Testis (tissue), 3 donors: ENCODE results near the gene NIPBL. TPM values are rescaled to one million over a fixed set of nuclear protein-coding genes. Genes with fewer than 3 reads are reported as not detected.

Source experiments
- DNase-seq: peaks from one replicate; pipeline ENCODE4 v3.0.0-alpha.2; 2019
- H3K27ac ChIP-seq, 2 donors: fragments of 200-600 bp; sonication (generic); one replicate each; pipeline ENCODE4 v1.5.1; 2019
- H3K27me3 ChIP-seq: fragments of 200-600 bp; sonication (generic); one replicate; pipeline ENCODE4 v1.5.1; 2019
- H3K36me3 ChIP-seq: fragments of 200-600 bp; sonication (generic); one replicate; pipeline ENCODE4 v1.5.1; 2017; ENCODE audit warnings: low read depth; ENCODE audit errors: missing control alignments
- H3K4me1 ChIP-seq: fragments of 200-600 bp; sonication (generic); one replicate; pipeline ENCODE4 v1.5.1; 2019
- H3K4me3 ChIP-seq, 2 donors: fragments of 200-600 bp; sonication (generic); one replicate each; pipeline ENCODE4 v1.5.1; 2017 to 2019
- H3K9me3 ChIP-seq: fragments of 200-600 bp; sonication (generic); one replicate; pipeline ENCODE4 v1.5.1; 2017
- CTCF ChIP-seq, 3 experiments: fragments of 450-650 bp in 2 of 3; fragments of 200-600 bp in 1 of 3; sonication (generic) in 1 of 3; IDR thresholded peaks; one replicate each; pipeline ENCODE4 v1.5.1; 2016 to 2019; ENCODE audit warnings: antibody characterized with exemption in 3 of 3, mild to moderate bottlenecking in 2 of 3, moderate library complexity in 1 of 3
- POLR2A ChIP-seq: fragments of 450-650 bp; IDR thresholded peaks from one replicate; pipeline ENCODE4 v1.6.1; 2017; ENCODE audit warnings: antibody characterized with exemption, mild to moderate bottlenecking, moderate library complexity
- WGBS, 2 donors: methylation state at CpG; one replicate each; pipeline ENCODE4 v1.1.5; 2018; 5-methylcytosine and 5-hydroxymethylcytosine counted together
- intact Hi-C: fragments of 100-400 bp; cut with DNase I; formaldehyde crosslinking; loops from one replicate; pipeline ENCODE4 v1.15.1; 2023; ENCODE audit warnings: low total_unique reads
- polyA plus RNA-seq: library from polyadenylated mRNA; stranded (reverse); fragments of 350-450 nt; fragmentation: Illumina TruSeq; extraction: RNeasy Lipid Tissue Mini Kit (QIAGEN cat#74804); gene quantifications from one replicate; pipeline ENCODE4 v1.2.3, GENCODE V29; 2014; ENCODE audit warnings: low read depth, low replicate concordance; ENCODE audit not compliant: insufficient read depth
- total RNA-seq, 2 donors: library from RNA; depleted of rRNA; stranded (reverse); fragments of >200 nt; gene quantifications; one replicate each; pipeline ENCODE4 v1.2.3, GENCODE V29; 2016

The NIPBL gene
- total and polyA plus RNA-seq, 3 donors from 2014 or later: 13.8 to 80.2 (median 76.6) TPM

DNA sequence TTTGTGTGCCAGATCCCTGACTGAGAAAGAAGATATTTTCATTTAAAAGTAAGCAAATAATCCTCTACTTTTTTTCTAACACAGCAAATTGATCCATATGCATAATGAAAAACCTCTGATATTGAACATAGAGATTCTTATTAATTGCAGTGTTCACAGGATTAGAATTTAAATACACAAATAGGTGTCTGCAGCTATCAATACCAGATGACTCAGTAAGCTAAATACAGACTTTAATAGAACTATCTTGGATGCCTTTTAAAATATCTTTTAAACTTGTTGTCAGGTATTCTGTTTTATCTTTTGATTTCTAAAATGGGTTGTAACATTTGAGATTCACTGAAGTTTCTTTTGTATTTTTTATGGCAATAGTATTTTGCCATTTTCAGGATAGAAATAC lies 43.1 kb downstream of the NIPBL start:
- Histone ChIP-seq H3K4me3 (no peak overlapping the region), H3K9me3 (no peaks in the 10 kb centered on the region), H3K36me3 (no peaks in the 10 kb centered on the region), H3K27me3 (no peaks in the 10 kb centered on the region), H3K4me1 (peaks cover 5% of the 10 kb centered on the region), H3K27ac (no peak overlapping the region)
- DNase-seq: no peak
- intact Hi-C loops: no loop called here
- TF ChIP-seq POLR2A (no peak), CTCF (IDR thresholded peaks at IDR 0.05) (no peak)

DNA sequence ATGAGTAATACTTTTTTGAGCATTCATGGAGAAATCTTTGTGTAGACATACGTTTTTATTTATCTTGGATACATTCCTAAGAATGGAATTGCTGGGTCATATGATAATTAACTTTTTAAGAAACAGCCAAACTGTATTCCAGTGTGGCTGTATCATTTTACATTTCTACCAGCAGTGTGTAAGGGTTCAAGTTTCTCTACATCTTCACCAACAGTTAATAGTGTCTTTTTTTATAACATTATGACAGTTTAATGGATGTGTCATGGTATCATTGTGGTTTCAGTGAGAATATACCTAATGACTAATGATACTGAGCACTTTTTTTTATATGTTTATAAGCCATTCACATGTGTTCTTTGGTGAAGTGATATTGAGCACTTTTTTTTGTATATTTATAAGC lies 52.4 kb downstream of the NIPBL start:
- no peaks in the 10 kb centered on the region for H3K36me3 ChIP-seq
- DNase-seq: no peak

DNA sequence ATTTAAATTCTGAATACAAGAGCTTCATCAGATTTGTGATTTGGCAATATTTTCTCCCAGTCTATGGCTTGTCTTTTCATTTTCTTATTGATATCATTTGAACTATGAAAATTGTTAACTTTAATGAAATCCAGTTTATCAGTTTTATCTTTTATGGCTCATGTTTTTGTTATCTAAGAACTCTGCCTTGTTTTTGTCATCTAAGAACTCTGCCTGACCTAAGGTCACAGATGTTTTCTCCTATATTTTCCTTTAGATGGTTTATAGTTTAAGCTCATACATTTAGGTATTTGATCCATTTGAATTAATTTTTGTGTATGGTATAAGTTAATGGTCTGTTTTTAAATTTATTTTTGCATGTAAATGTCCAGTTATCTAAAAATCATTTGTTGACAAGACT lies 52.9 kb downstream of the NIPBL start:
- H3K27me3 ChIP-seq: no peaks in the 10 kb centered on the region
- no peak overlapping the region for H3K4me3 ChIP-seq
- no peaks in the 10 kb centered on the region for H3K9me3 ChIP-seq
- intact Hi-C loops: no loop called here
- DNase-seq: no peak
- no peaks in the 10 kb centered on the region for H3K4me1 ChIP-seq
- H3K27ac ChIP-seq: no peak overlapping the region
- no peaks in the 10 kb centered on the region for H3K36me3 ChIP-seq
- no peak for TF ChIP-seq POLR2A
- TF ChIP-seq CTCF (IDR thresholded peaks at IDR 0.05): no peak

More for the DNA sequence above, 52.4 kb downstream of the NIPBL start:
- intact Hi-C loops: no loop called here
- TF ChIP-seq POLR2A: no peak
- no peak for TF ChIP-seq CTCF (IDR thresholded peaks at IDR 0.05)
- Histone ChIP-seq H3K4me1 (no peaks in the 10 kb centered on the region), H3K4me3 (no peak overlapping the region), H3K9me3 (no peaks in the 10 kb centered on the region), H3K27me3 (no peaks in the 10 kb centered on the region), H3K27ac (no peak overlapping the region)
- 29 to 30% methylated on average over 1 of the region's 1 CpG for WGBS, 2 donors

GRCh38 chr5:36932056-36932455 lies 55.5 kb downstream of the NIPBL start:
- TF ChIP-seq POLR2A (no peak), CTCF (IDR thresholded peaks at IDR 0.05) (no peak)
- 84 to 95% methylated on average over 4 of the region's 4 CpGs for WGBS, 2 donors
- Histone ChIP-seq H3K4me3 (no peak overlapping the region), H3K27me3 (no peaks in the 10 kb centered on the region), H3K36me3 (no peaks in the 10 kb centered on the region), H3K9me3 (no peaks in the 10 kb centered on the region), H3K27ac (no peak overlapping the region), H3K4me1 (no peaks in the 10 kb centered on the region)
- intact Hi-C loops: no loop called here
- DNase-seq: no peak

DNA sequence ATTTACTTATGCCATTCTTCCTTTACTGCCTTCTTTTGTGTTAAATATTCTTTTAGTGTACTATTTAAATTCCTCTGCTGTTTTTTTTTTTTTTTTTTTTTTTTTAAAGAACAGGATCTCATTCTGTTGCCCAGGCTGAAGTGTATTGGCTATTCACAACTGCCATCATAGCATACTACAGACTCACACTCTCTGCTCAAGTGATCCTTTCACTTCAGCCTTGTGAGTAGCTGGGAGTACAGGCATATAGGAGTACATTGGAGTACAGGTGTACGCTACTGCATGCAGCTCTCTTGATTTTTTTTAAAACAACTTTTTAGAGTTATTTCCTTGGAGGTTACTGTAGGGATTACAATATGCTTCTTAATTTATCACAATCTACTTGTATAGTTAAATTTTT lies 56.1 kb downstream of the NIPBL start:
- TF ChIP-seq POLR2A: no peak
- TF ChIP-seq CTCF (IDR thresholded peaks at IDR 0.05): no peak
- no peak overlapping the region for H3K4me3 ChIP-seq
- no peaks in the 10 kb centered on the region for H3K4me1 ChIP-seq
- no peak for DNase-seq
- no peak overlapping the region for H3K27ac ChIP-seq
- H3K9me3 ChIP-seq: no peaks in the 10 kb centered on the region
- H3K27me3 ChIP-seq: no peaks in the 10 kb centered on the region
- WGBS, 2 donors: 93 to 100% methylated on average over 1 of the region's 1 CpG
- H3K36me3 ChIP-seq: no peaks in the 10 kb centered on the region
- intact Hi-C loops: no loop called here
